Lung (tissue), 4 donors: ENCODE measurements around the gene KERA. TPM values are rescaled to one million over a fixed set of nuclear protein-coding genes. Genes with fewer than 3 reads are reported as not detected.

Source experiments
- polyA plus RNA-seq, 2 donors: library from polyadenylated mRNA; stranded (reverse); fragments of 200-250 nt; gene quantifications; one replicate each; pipeline ENCODE4 v1.2.1, GENCODE V29; 2013
- total RNA-seq, 2 donors: library from RNA; depleted of rRNA in 1 of 2; stranded (reverse); fragments of >200 nt in 1 of 2; gene quantifications; one replicate each; pipeline ENCODE4 v1.2.1, GENCODE V29; 2014 to 2021
- donor health status: Bipolar disorder and iron deficiency.
- donor health status: healthy.
- donor health status: DM: yes; HTN: yes; CAD: no.

The KERA gene
- total and polyA plus RNA-seq, 4 donors: 0.26 TPM; not detected in 3

Other genes starting within 250 kb of the KERA start
- gene CCER1, start 102.8 kb downstream of the KERA start, total RNA-seq: not detected
- not detected for gene CCER1, start 102.8 kb downstream of the KERA start, polyA plus RNA-seq
- gene EPYC, start 53.1 kb downstream of the KERA start, total RNA-seq: under 1 TPM in 1 of 2 donors, not detected in 1; 0.31 TPM
- gene EPYC, start 53.1 kb downstream of the KERA start, polyA plus RNA-seq: under 1 TPM in 1 of 2 donors, not detected in 1; 0.05 TPM
- gene LUM, start 53.5 kb upstream of the KERA start, total RNA-seq: 100 to 1,000 TPM; 278 to 593 TPM
- 100 to 1,000 TPM in 1 of 2 donors, 10 to 100 TPM in 1; 74.5 to 158 TPM for gene LUM, start 53.5 kb upstream of the KERA start, polyA plus RNA-seq
- 1,000 to 10,000 TPM in 1 of 2 donors, 100 to 1,000 TPM in 1; 590 to 1,047 TPM for gene DCN, start 124.8 kb upstream of the KERA start, total RNA-seq
- 100 to 1,000 TPM; 178 to 429 TPM for gene DCN, start 124.8 kb upstream of the KERA start, polyA plus RNA-seq